Sigmoid colon (tissue), 4 donors: ENCODE measurements around the gene MLLT10.

ENCODE experiments used
- EP300 ChIP-seq, 4 donors: sonication (generic); formaldehyde crosslinking; IDR thresholded peaks; one replicate each; pipeline ENCODE4 v1.6.1; 2017; ENCODE audit warnings: antibody characterized with exemption in 4 of 4
- POLR2A ChIP-seq, 2 donors: fragments of 450-650 bp; IDR thresholded peaks; one replicate each; pipeline ENCODE4 v1.6.1; 2016; ENCODE audit warnings: antibody characterized with exemption in 2 of 2, mild to moderate bottlenecking in 2 of 2, moderate library complexity in 2 of 2
- POLR2AphosphoS5 ChIP-seq, 4 donors: sonication (generic); formaldehyde crosslinking; IDR thresholded peaks; one replicate each; pipeline ENCODE4 v1.6.1; 2017; ENCODE audit warnings: antibody characterized with exemption in 4 of 4
- TF ChIP-seq, protein P1 (sequence below), 4 experiments: fragments of 450-650 bp in 3 of 4; fragments of 200-600 bp in 1 of 4; IDR thresholded peaks; one replicate each; pipeline ENCODE4 v1.5.1; 2016 to 2019; ENCODE audit warnings: antibody characterized with exemption in 4 of 4, mild to moderate bottlenecking in 3 of 4, moderate library complexity in 2 of 4

DNA sequence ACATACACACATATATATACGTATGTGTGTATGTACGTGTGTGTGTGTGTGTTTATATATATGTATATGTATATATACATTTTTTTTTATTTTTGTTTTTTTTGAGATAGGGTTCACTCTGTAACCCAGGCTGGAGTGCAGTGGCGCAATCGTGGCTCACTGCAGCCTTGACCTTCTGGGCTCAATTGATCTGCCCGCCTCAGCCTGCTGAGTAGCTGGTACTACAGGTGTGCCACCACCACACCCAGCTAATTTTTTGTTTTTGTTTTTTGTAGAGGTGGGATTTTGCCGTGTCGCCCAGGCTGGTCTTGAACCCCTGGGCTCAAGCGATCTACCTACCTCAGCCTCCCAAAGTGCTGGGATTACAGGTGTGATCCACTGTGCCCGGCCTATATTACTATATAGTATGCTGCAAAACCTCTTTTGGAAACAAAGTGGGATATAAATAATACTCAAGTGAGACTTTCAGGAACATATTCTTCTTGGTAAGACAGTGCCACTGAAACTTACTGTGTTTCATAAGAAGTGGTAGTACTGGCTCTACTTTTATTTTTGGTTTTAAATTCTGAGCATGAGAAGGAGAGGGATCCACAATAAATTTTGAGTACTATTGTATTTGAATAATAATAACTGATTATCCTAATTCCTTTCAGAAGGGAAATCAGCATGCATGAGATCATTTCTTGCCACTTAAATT is 51.0 kb downstream of the MLLT10 start:
- TF ChIP-seq POLR2AphosphoS5 (IDR thresholded peaks at IDR 0.05) (no peak), EP300 (IDR thresholded peaks at IDR 0.05) (no peak), POLR2A (IDR thresholded peaks at IDR 0.05) (no peak)
- TF ChIP-seq, protein P1, sequence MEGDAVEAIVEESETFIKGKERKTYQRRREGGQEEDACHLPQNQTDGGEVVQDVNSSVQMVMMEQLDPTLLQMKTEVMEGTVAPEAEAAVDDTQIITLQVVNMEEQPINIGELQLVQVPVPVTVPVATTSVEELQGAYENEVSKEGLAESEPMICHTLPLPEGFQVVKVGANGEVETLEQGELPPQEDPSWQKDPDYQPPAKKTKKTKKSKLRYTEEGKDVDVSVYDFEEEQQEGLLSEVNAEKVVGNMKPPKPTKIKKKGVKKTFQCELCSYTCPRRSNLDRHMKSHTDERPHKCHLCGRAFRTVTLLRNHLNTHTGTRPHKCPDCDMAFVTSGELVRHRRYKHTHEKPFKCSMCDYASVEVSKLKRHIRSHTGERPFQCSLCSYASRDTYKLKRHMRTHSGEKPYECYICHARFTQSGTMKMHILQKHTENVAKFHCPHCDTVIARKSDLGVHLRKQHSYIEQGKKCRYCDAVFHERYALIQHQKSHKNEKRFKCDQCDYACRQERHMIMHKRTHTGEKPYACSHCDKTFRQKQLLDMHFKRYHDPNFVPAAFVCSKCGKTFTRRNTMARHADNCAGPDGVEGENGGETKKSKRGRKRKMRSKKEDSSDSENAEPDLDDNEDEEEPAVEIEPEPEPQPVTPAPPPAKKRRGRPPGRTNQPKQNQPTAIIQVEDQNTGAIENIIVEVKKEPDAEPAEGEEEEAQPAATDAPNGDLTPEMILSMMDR (IDR thresholded peaks at IDR 0.05): no peak
